Dermis microvascular lymphatic vessel endothelial cell (primary cell): Measurements from ENCODE around the gene PLAAT4. TPM values are rescaled to one million over a fixed set of nuclear protein-coding genes. Genes with fewer than 3 reads are reported as not detected.

ENCODE experiments used
- DNase-seq, 2 donors: peaks; one replicate each; pipeline versions ENCODE4 v3.0.0 to v3.0.0-alpha.2; 2010; ENCODE audit warnings: low read depth in 2 of 2
- total RNA-seq: library from RNA; depleted of rRNA; stranded (reverse); fragments of >200 nt; gene quantifications from 2 replicates; pipeline ENCODE4 v1.2.1, GENCODE V29; 2014

PLAAT4 gene
- total RNA-seq = 2.3 and 7.0 TPM in 2 replicates

- peak; percentile 29 to 33 for DNase-seq
These were observed at the start of gene PLAAT4 for GRCh38 chr11:63536669-63537292. Gene PLAAT4, plus strand, starts transcription at chr11:63536808. Its CDS starts 61 bp downstream, at chr11:63536869.

GRCh38 chr11:63488789-63489188, 47.8 kb upstream of the PLAAT4 start:
- no peak for DNase-seq

- DNase-seq = no peak
These were observed 46.7 kb upstream of the PLAAT4 start for GRCh38 chr11:63489879-63490278.

GRCh38 chr11:63490551-63491239, 45.9 kb upstream of the PLAAT4 start, which contains the start of gene PLAAT5:
Gene PLAAT5, minus strand, starts transcription at chr11:63491167. Its CDS starts 133 bp downstream, at chr11:63491034.
- DNase-seq = no peak

GRCh38 chr11:63491240-63491587, 45.4 kb upstream of the PLAAT4 start:
- DNase-seq = no peak

GRCh38 chr11:63491636-63492372, 44.8 kb upstream of the PLAAT4 start:
- DNase-seq = no peak

GRCh38 chr11:63492441-63492840, 44.2 kb upstream of the PLAAT4 start:
- no peak for DNase-seq

GRCh38 chr11:63493127-63493526, 43.5 kb upstream of the PLAAT4 start:
- DNase-seq = no peak

- DNase-seq = no peak
These were observed 41.6 kb upstream of the PLAAT4 start for GRCh38 chr11:63494975-63495374.

GRCh38 chr11:63499874-63500273, 36.7 kb upstream of the PLAAT4 start:
- DNase-seq = no peak

GRCh38 chr11:63501236-63501635, 35.4 kb upstream of the PLAAT4 start:
- no peak for DNase-seq

GRCh38 chr11:63502252-63502820, 34.3 kb upstream of the PLAAT4 start:
- DNase-seq = no peak

GRCh38 chr11:63503492-63503891, 33.1 kb upstream of the PLAAT4 start:
- no peak for DNase-seq

GRCh38 chr11:63504054-63504453, 32.6 kb upstream of the PLAAT4 start:
- DNase-seq = no peak

GRCh38 chr11:63504933-63505586, 31.5 kb upstream of the PLAAT4 start:
- no peak for DNase-seq

- DNase-seq = no peak
These were observed 30.6 kb upstream of the PLAAT4 start, which contains the start of gene LGALS12 for GRCh38 chr11:63505857-63506528. Gene LGALS12, plus strand, starts transcription at chr11:63506084. Its CDS starts 375 bp downstream, at chr11:63506459.

GRCh38 chr11:63506876-63507275, 29.7 kb upstream of the PLAAT4 start:
- DNase-seq = no peak

- DNase-seq = no peak
These were observed 29.1 kb upstream of the PLAAT4 start for GRCh38 chr11:63507511-63507910.

- DNase-seq = no peak
These were observed 28.6 kb upstream of the PLAAT4 start for GRCh38 chr11:63508009-63508408.

GRCh38 chr11:63508745-63509144, 27.9 kb upstream of the PLAAT4 start:
- DNase-seq = no peak
